Measurements from ENCODE around the gene MPG.
A peak's percentile ranks its signal among the peaks of the same experiment; 100 is the strongest.

MPG gene

GRCh38 chr16:54237-54581, 23.8 kb upstream of the MPG start:
- no peak for TF ChIP-seq CTCF (conservative IDR thresholded peaks at IDR 0.05; ENCODE audit: control insufficient read depth, insufficient read depth, low read depth, low read length)
- no peak for DNase-seq (ENCODE audit: low read depth)
- peak overlapping the region; percentile 72 for H3K4me3 ChIP-seq (ENCODE audit: control insufficient read depth, low read depth, low read length)

- DNase-seq (ENCODE audit: low read depth): no peak
- no peak overlapping the region for H3K4me3 ChIP-seq (ENCODE audit: control insufficient read depth, low read depth, low read length)
- TF ChIP-seq CTCF (conservative IDR thresholded peaks at IDR 0.05; ENCODE audit: control insufficient read depth, insufficient read depth, low read depth, low read length): no peak
These were observed 22.4 kb upstream of the MPG start for GRCh38 chr16:55571-56136.

- no peak for TF ChIP-seq CTCF (conservative IDR thresholded peaks at IDR 0.05; ENCODE audit: control insufficient read depth, insufficient read depth, low read depth, low read length)
- DNase-seq (ENCODE audit: low read depth): no peak
These were observed 21.6 kb upstream of the MPG start for GRCh38 chr16:56231-56927.

GRCh38 chr16:57711-58110, 20.3 kb upstream of the MPG start:
- DNase-seq (ENCODE audit: low read depth): peak; percentile 57
- no peak for TF ChIP-seq CTCF (conservative IDR thresholded peaks at IDR 0.05; ENCODE audit: control insufficient read depth, insufficient read depth, low read depth, low read length)
- H3K4me3 ChIP-seq (ENCODE audit: control insufficient read depth, low read depth, low read length): no peak overlapping the region

More at GRCh38 chr16:56231-56927, 21.6 kb upstream of the MPG start:
- no peak overlapping the region for H3K4me3 ChIP-seq (ENCODE audit: control insufficient read depth, low read depth, low read length)

- no peak for TF ChIP-seq CTCF (conservative IDR thresholded peaks at IDR 0.05; ENCODE audit: control insufficient read depth, insufficient read depth, low read depth, low read length)
- no peak overlapping the region for H3K4me3 ChIP-seq (ENCODE audit: control insufficient read depth, low read depth, low read length)
- no peak for DNase-seq (ENCODE audit: low read depth)
These were observed 19.3 kb upstream of the MPG start for GRCh38 chr16:58491-59439.

GRCh38 chr16:59440-60059, 18.5 kb upstream of the MPG start:
- TF ChIP-seq CTCF (conservative IDR thresholded peaks at IDR 0.05; ENCODE audit: control insufficient read depth, insufficient read depth, low read depth, low read length): no peak
- DNase-seq (ENCODE audit: low read depth): no peak
- no peak overlapping the region for H3K4me3 ChIP-seq (ENCODE audit: control insufficient read depth, low read depth, low read length)
